GM13977 (cell line): ENCODE data around the gene NCBP2.

Experiments
- DNase-seq: peaks from one replicate; pipeline ENCODE4 v3.0.0; 2012; ENCODE audit warnings: low spot score
- CTCF ChIP-seq: IDR thresholded peaks from 2 replicates; pipeline ENCODE4 v1.5.1; 2012; ENCODE audit warnings: mild to moderate bottlenecking, control low read depth; ENCODE audit not compliant: insufficient read depth; ENCODE audit errors: extremely low read depth, missing control alignments
- in situ Hi-C: fragments of 300-500 bp; cut with MboI; formaldehyde crosslinking; loops from one replicate; pipeline ENCODE4 v1.12.0; 2022; ENCODE audit warnings: low sequenced_read_pairs, low pct_unique_long_range_greater_than_20kb, mixed read lengths, inconsistent platforms; ENCODE audit not compliant: unreplicated experiment

Gene NCBP2

GRCh38 chr3:196942226-196942914 lies at the start of gene NCBP2:
NCBP2 (minus strand) TSS chr3:196942528; CDS start chr3:196942503, 25 bp downstream.
- peak; percentile 82 for TF ChIP-seq CTCF
- in situ Hi-C loops = no loop called here
- DNase-seq = peak; percentile 97

- in situ Hi-C loops = no loop called here
- no peak for TF ChIP-seq CTCF
- no peak for DNase-seq
These were observed 49.5 kb upstream of the NCBP2 start for GRCh38 chr3:196991581-196992460.

GRCh38 chr3:196990601-196991007 lies 48.3 kb upstream of the NCBP2 start:
- DNase-seq = no peak
- no peak for TF ChIP-seq CTCF
- in situ Hi-C loops = no loop called here

GRCh38 chr3:196989721-196990262 lies 47.5 kb upstream of the NCBP2 start:
- no peak for DNase-seq
- in situ Hi-C loops = no loop called here
- TF ChIP-seq CTCF = no peak

- TF ChIP-seq CTCF = no peak
- DNase-seq = no peak
- in situ Hi-C loops = no loop called here
These were observed 46.1 kb upstream of the NCBP2 start for GRCh38 chr3:196988241-196989029.

- in situ Hi-C loops = no loop called here
- TF ChIP-seq CTCF = no peak
- DNase-seq = no peak
These were observed 44.7 kb upstream of the NCBP2 start for GRCh38 chr3:196987022-196987421.
